Sigmoid colon (tissue), 4 donors: Measurements from ENCODE around the gene FSTL4.

Experiments
- CTCF ChIP-seq, 4 experiments: fragments of 450-650 bp in 3 of 4; fragments of 200-600 bp in 1 of 4; IDR thresholded peaks; one replicate each; pipeline ENCODE4 v1.5.1; 2016 to 2019; ENCODE audit warnings: antibody characterized with exemption in 4 of 4, mild to moderate bottlenecking in 3 of 4, moderate library complexity in 2 of 4
- EP300 ChIP-seq, 4 donors: sonication (generic); formaldehyde crosslinking; IDR thresholded peaks; one replicate each; pipeline ENCODE4 v1.6.1; 2017; ENCODE audit warnings: antibody characterized with exemption in 4 of 4
- POLR2A ChIP-seq, 2 donors: fragments of 450-650 bp; IDR thresholded peaks; one replicate each; pipeline ENCODE4 v1.6.1; 2016; ENCODE audit warnings: antibody characterized with exemption in 2 of 2, mild to moderate bottlenecking in 2 of 2, moderate library complexity in 2 of 2

DNA sequence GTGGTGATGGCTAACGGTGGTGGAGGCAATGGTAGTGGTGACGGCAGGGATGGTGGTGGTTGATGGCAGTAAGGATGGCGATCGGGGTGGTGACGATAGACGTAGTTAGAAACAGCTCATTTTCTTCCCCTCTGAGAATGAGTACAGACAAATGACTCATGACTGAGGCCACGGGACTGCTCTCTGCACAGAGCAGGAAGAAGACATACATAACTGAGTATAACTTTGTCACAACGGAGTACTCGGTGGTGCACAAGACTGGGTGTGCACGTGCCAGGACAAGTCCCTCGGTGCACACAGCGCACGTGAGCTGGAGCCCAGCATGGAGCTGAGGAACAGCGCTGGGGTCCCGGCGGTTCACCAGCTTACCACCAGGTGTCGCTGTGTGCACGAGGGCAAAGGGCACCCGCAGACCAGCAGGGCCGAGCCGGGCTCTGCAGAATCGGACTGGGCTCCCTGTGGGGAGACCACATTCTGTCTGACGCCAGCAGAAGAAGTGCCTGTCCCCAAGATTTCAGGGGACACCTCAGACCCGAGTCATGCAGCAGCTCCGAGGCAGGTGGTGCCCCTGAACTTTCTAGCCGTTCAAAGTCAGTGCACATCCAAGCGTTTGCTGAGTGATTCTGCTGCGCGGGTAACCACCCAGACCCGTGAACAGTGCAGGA is 188.6 kb downstream of the FSTL4 start:
- TF ChIP-seq POLR2A (IDR thresholded peaks at IDR 0.05) (no peak), CTCF (IDR thresholded peaks at IDR 0.05) (peak; percentile 38 to 84 (median 74)), EP300 (IDR thresholded peaks at IDR 0.05) (no peak)
